Activated CD4-positive, alpha-beta T cell treated with anti-CD3 and anti-CD28 coated beads, Interleukin-10, Interleukin-2, amounts not matched to agents 100 ng/mL and 50 ng/mL, durations not matched to agents 16 hours and 8 hours (primary cell): ENCODE measurements around the gene PARP11.

Experiments used
- DNase-seq: peaks from one replicate; pipeline ENCODE4 v3.0.0-alpha.2; 2020

Gene PARP11

GRCh38 chr12:3759878-3760277 lies 113.3 kb downstream of the PARP11 start:
- no peak for DNase-seq
